Lower lobe of right lung (tissue), 2 donors: ENCODE measurements around the gene RCSD1. TPM values are rescaled to one million over a fixed set of nuclear protein-coding genes. Genes with fewer than 3 reads are reported as not detected.

Source experiments
- ATAC-seq, 2 donors: fragments of 200-7000 bp; cut with Tn5 transposase; one replicate each; pipeline ENCODE4 v1.9.1; 2020 to 2022; ENCODE audit warnings: mild to moderate bottlenecking in 2 of 2, moderate library complexity in 2 of 2
- DNase-seq: peaks from one replicate; pipeline ENCODE4 v3.0.0-alpha.2; 2020
- H3K27ac ChIP-seq: fragments of 200-600 bp; one replicate; pipeline ENCODE4 v1.8.0; 2022
- H3K27me3 ChIP-seq: fragments of 200-600 bp; one replicate; pipeline ENCODE4 v1.8.0; 2022; ENCODE audit warnings: low read depth
- H3K36me3 ChIP-seq: fragments of 200-600 bp; one replicate; pipeline ENCODE4 v1.8.0; 2022; ENCODE audit warnings: mild to moderate bottlenecking
- H3K4me1 ChIP-seq: fragments of 200-600 bp; one replicate; pipeline ENCODE4 v1.8.0; 2022
- H3K4me3 ChIP-seq: fragments of 200-600 bp; one replicate; pipeline ENCODE4 v1.8.0; 2022; ENCODE audit warnings: mild to moderate bottlenecking
- H3K9me3 ChIP-seq: fragments of 200-600 bp; one replicate; pipeline ENCODE4 v1.8.0; 2022
- CTCF ChIP-seq: fragments of 200-600 bp; IDR thresholded peaks from one replicate; pipeline ENCODE4 v1.8.0; 2022; ENCODE audit warnings: antibody characterized with exemption, mild to moderate bottlenecking
- intact Hi-C: fragments of 100-400 bp; cut with DNase I; formaldehyde crosslinking; loops from one replicate; pipeline ENCODE4 v1.11.0; 2022
- long read RNA-seq: library from polyadenylated mRNA; unstranded; transcript quantifications from one replicate; pipeline ENCODE4 v2.0.0, GENCODE V29; 2021
- total RNA-seq: library from RNA; stranded (reverse); fragmentation: NEBNext Ultra II Directional; extraction: Animal tissue kit (Norgen Biotek cat#: 25700); gene quantifications from one replicate; pipeline ENCODE4 v1.2.1, GENCODE V29; 2021
- donor health status: DM: no; HTN: yes; CAD: no; lungs with severe emphysema.

Gene RCSD1
- total RNA-seq: 20.7 TPM
- long read RNA-seq, transcript RCSD1-206 (6 exons, 3,044 nt): minor isoform, 7 of 52 reads
- long read RNA-seq, transcript RCSD1-202 (7 exons, 3,135 nt): major isoform, 23 of 52 reads
- long read RNA-seq, partial matches to known transcripts: 7 of 52 reads
- long read RNA-seq, other reads (novel, unspliced or antisense): 15 of 52 reads

- no peak for TF ChIP-seq CTCF
- Histone ChIP-seq H3K4me1 (peaks cover 48% of the 10 kb centered on the region), H3K27ac (peak within 1 kb of the TSS; percentile 92), H3K27me3 (no peaks in the 10 kb centered on the region), H3K36me3 (no peaks in the 10 kb centered on the region), H3K9me3 (no peaks in the 10 kb centered on the region), H3K4me3 (peak within 1 kb of the TSS; percentile 73)
- peak; percentile 64 for DNase-seq
- peak; percentile 77 to 81 for ATAC-seq
- intact Hi-C loops: no loop called here
These were observed at the start of gene RCSD1 for GRCh38 chr1:167629681-167630567. RCSD1 (plus strand) TSS chr1:167630232; CDS start chr1:167630424, 192 bp downstream.

GRCh38 chr1:167582064-167582463 lies 48.0 kb upstream of the RCSD1 start:
- DNase-seq (no peak), ATAC-seq (no peak)
- Histone ChIP-seq H3K27me3 (no peaks in the 10 kb centered on the region), H3K4me3 (no peak overlapping the region), H3K4me1 (no peaks in the 10 kb centered on the region), H3K36me3 (no peaks in the 10 kb centered on the region), H3K9me3 (no peaks in the 10 kb centered on the region), H3K27ac (no peak overlapping the region)
- TF ChIP-seq CTCF: no peak
- intact Hi-C loops: no loop called here

- H3K27ac ChIP-seq: no peak overlapping the region
- no peaks in the 10 kb centered on the region for H3K9me3 ChIP-seq
- intact Hi-C loops: no loop called here
- H3K4me3 ChIP-seq: no peak overlapping the region
- ATAC-seq (no peak), DNase-seq (no peak)
- no peaks in the 10 kb centered on the region for H3K4me1 ChIP-seq
- no peaks in the 10 kb centered on the region for H3K27me3 ChIP-seq
- TF ChIP-seq CTCF: no peak
- no peaks in the 10 kb centered on the region for H3K36me3 ChIP-seq
These were observed 47.3 kb upstream of the RCSD1 start for GRCh38 chr1:167582722-167583121.

GRCh38 chr1:167584581-167584980 lies 45.5 kb upstream of the RCSD1 start:
- Histone ChIP-seq H3K4me3 (no peak overlapping the region), H3K27ac (no peak overlapping the region), H3K9me3 (no peaks in the 10 kb centered on the region), H3K27me3 (no peaks in the 10 kb centered on the region), H3K36me3 (no peaks in the 10 kb centered on the region), H3K4me1 (no peaks in the 10 kb centered on the region)
- ATAC-seq: no peak
- intact Hi-C loops: no loop called here
- no peak for TF ChIP-seq CTCF
- no peak for DNase-seq

GRCh38 chr1:167587342-167587741 lies 42.7 kb upstream of the RCSD1 start:
- intact Hi-C loops: no loop called here
- Histone ChIP-seq H3K36me3 (no peaks in the 10 kb centered on the region), H3K4me3 (no peak overlapping the region), H3K27ac (no peak overlapping the region), H3K4me1 (no peaks in the 10 kb centered on the region), H3K27me3 (no peaks in the 10 kb centered on the region), H3K9me3 (no peaks in the 10 kb centered on the region)
- DNase-seq (no peak), ATAC-seq (no peak)
- no peak for TF ChIP-seq CTCF
